GM20431 (cell line): ENCODE results near the gene IL36RN.

Experiments used
- in situ Hi-C: fragments of 300-500 bp; cut with MseI, MboI; formaldehyde crosslinking; loops from one replicate; pipeline ENCODE4 v1.15.0; 2020; ENCODE audit warnings: low sequenced_read_pairs; ENCODE audit not compliant: unreplicated experiment

Gene IL36RN

GRCh38 chr2:113069676-113070605 lies 10.9 kb downstream of the IL36RN start:
- in situ Hi-C loops = no loop called here

GRCh38 chr2:113070606-113070975 lies 11.6 kb downstream of the IL36RN start:
- in situ Hi-C loops = no loop called here

GRCh38 chr2:113072584-113072983 lies 13.6 kb downstream of the IL36RN start:
- in situ Hi-C loops = no loop called here

GRCh38 chr2:113073325-113073834 lies 14.4 kb downstream of the IL36RN start:
- in situ Hi-C loops = no loop called here

- in situ Hi-C loops = no loop called here
Measured at GRCh38 chr2:113075030-113075429, 16.0 kb downstream of the IL36RN start.

- in situ Hi-C loops = no loop called here
Measured at GRCh38 chr2:113075600-113075999, 16.6 kb downstream of the IL36RN start.

- in situ Hi-C loops = no loop called here
Measured at GRCh38 chr2:113076954-113077669, 18.1 kb downstream of the IL36RN start.

- in situ Hi-C loops = no loop called here
Measured at GRCh38 chr2:113077921-113078320, 18.9 kb downstream of the IL36RN start.

GRCh38 chr2:113078350-113078839 lies 19.4 kb downstream of the IL36RN start:
- in situ Hi-C loops = no loop called here

GRCh38 chr2:113079131-113079530 lies 20.1 kb downstream of the IL36RN start:
- in situ Hi-C loops = no loop called here

GRCh38 chr2:113080134-113080533 lies 21.1 kb downstream of the IL36RN start:
- in situ Hi-C loops = no loop called here

GRCh38 chr2:113081488-113082210 lies 22.7 kb downstream of the IL36RN start:
- in situ Hi-C loops = no loop called here

GRCh38 chr2:113083296-113083695 lies 24.3 kb downstream of the IL36RN start:
- in situ Hi-C loops = no loop called here

GRCh38 chr2:113084249-113085000 lies 25.4 kb downstream of the IL36RN start:
- in situ Hi-C loops = no loop called here

GRCh38 chr2:113085542-113085941 lies 26.5 kb downstream of the IL36RN start:
- in situ Hi-C loops = no loop called here

GRCh38 chr2:113088213-113088992 lies 29.4 kb downstream of the IL36RN start:
- in situ Hi-C loops = no loop called here

- in situ Hi-C loops = no loop called here
Measured at GRCh38 chr2:113089916-113090315, 30.9 kb downstream of the IL36RN start.

- in situ Hi-C loops = no loop called here
Measured at GRCh38 chr2:113091231-113091896, 32.4 kb downstream of the IL36RN start.
